IMR-90 (cell line): ENCODE measurements around the gene RBMS3. TPM values are rescaled to one million over a fixed set of nuclear protein-coding genes. Genes with fewer than 3 reads are reported as not detected.

Experiments
- ATAC-seq: fragments of 200-7000 bp; cut with Tn5 transposase; 2 replicates; pipeline ENCODE4 v1.9.1; 2020; ENCODE audit warnings: low read depth, mild to moderate bottlenecking, moderate library complexity
- BruUV-seq: library from RNA; stranded (reverse); fragments of 400-500 nt; replicated peaks from 2 replicates; lab custom pipeline; 2021; lab: Mats Ljungman, UMichigan
- CTCF ChIA-PET: fragments of 300-600 bp; formaldehyde crosslinking; extraction: SDS; loops from one replicate; lab custom pipeline; 2021; ENCODE audit warnings: antibody characterized with exemption; lab: Yijun Ruan, JAX
- POLR2A ChIA-PET: fragments of 300-600 bp; sonication (Branson Sonifier 250); formaldehyde crosslinking; loops from one replicate; lab custom pipeline; 2022; ENCODE audit warnings: antibody characterized with exemption; ENCODE audit not compliant: unreplicated experiment; lab: Charles Lee
- DNase-seq: peaks from one replicate; pipeline ENCODE4 v3.0.0; 2013
- H2AFZ ChIP-seq: replicated peaks from 2 replicates; pipeline ENCODE3; 2013; ENCODE audit warnings: low read length, mild to moderate bottlenecking; ENCODE audit not compliant: poor library complexity
- H2AK5ac ChIP-seq: 2 replicates; pipeline ENCODE4 v1.6.1; 2013; ENCODE audit warnings: low read depth, low read length, inconsistent platforms
- H2AK9ac ChIP-seq: replicated peaks from 2 replicates; pipeline ENCODE3; 2013; ENCODE audit warnings: mild to moderate bottlenecking, low read depth, low read length, moderate library complexity; ENCODE audit not compliant: poor library complexity
- H2BK120ac ChIP-seq: 2 replicates; pipeline ENCODE4 v1.6.1; 2013; ENCODE audit warnings: low read depth, low read length, inconsistent platforms
- H2BK15ac ChIP-seq: 3 replicates; pipeline ENCODE4 v1.6.1; 2013; ENCODE audit warnings: low read depth, low read length, inconsistent platforms
- H2BK20ac ChIP-seq: 2 replicates; pipeline ENCODE4 v1.6.1; 2013; ENCODE audit warnings: low read depth, mild to moderate bottlenecking, inconsistent platforms, low read length, moderate library complexity
- H2BK5ac ChIP-seq: 2 replicates; pipeline ENCODE4 v1.6.1; 2013; ENCODE audit warnings: mild to moderate bottlenecking, low read depth, low read length, inconsistent platforms; ENCODE audit not compliant: poor library complexity, severe bottlenecking
- H3K14ac ChIP-seq: replicated peaks from 2 replicates; pipeline ENCODE4 v1.6.1; 2013; ENCODE audit warnings: low read depth, low read length, inconsistent platforms
- H3K18ac ChIP-seq: 2 replicates; pipeline ENCODE4 v1.6.1; 2013; ENCODE audit warnings: low read depth, low read length, control low read depth
- H3K23ac ChIP-seq: 2 replicates; pipeline ENCODE4 v1.6.1; 2013; ENCODE audit warnings: low read depth, low read length, inconsistent platforms
- H3K27ac ChIP-seq: 2 replicates; pipeline ENCODE4 v1.5.1; 2013; ENCODE audit warnings: mild to moderate bottlenecking, control low read depth, low read length; ENCODE audit not compliant: insufficient read depth
- H3K27me3 ChIP-seq: 2 replicates; pipeline ENCODE4 v1.6.1; 2013; ENCODE audit warnings: low read length; ENCODE audit not compliant: control insufficient read depth, insufficient read depth
- H3K36me3 ChIP-seq: 2 replicates; pipeline ENCODE4 v1.6.1; 2013; ENCODE audit warnings: low read length, mixed read lengths; ENCODE audit not compliant: control insufficient read depth, insufficient read depth
- H3K4ac ChIP-seq: 2 replicates; pipeline ENCODE4 v1.6.1; 2013; ENCODE audit warnings: low read depth, low read length, inconsistent platforms
- H3K4me1 ChIP-seq: 2 replicates; pipeline ENCODE4 v1.6.1; 2013; ENCODE audit warnings: low read length, mixed read lengths; ENCODE audit not compliant: control insufficient read depth, insufficient read depth
- H3K4me2 ChIP-seq: 2 replicates; pipeline ENCODE4 v1.6.1; 2013; ENCODE audit warnings: low read depth, mild to moderate bottlenecking, control low read depth, low read length, moderate library complexity
- H3K4me3 ChIP-seq: 2 replicates; pipeline ENCODE4 v1.5.1; 2013; ENCODE audit warnings: low read depth, mild to moderate bottlenecking, control low read depth, low read length, moderate library complexity; ENCODE audit not compliant: insufficient read depth
- H3K56ac ChIP-seq: 2 replicates; pipeline ENCODE4 v1.6.1; 2013; ENCODE audit warnings: low read length, inconsistent platforms; ENCODE audit not compliant: insufficient read depth; ENCODE audit errors: extremely low read depth
- H3K79me1 ChIP-seq, 2 experiments: 2 replicates each; pipeline ENCODE4 v1.6.1; 2013; ENCODE audit warnings: low read length in 2 of 2, inconsistent platforms in 1 of 2, low read depth in 1 of 2
- H3K9ac ChIP-seq: 2 replicates; pipeline ENCODE4 v1.6.1; 2013; ENCODE audit warnings: low read depth, low read length, control low read depth
- H3K9me1 ChIP-seq: 2 replicates; pipeline ENCODE4 v1.6.1; 2013; ENCODE audit warnings: low read length, inconsistent platforms; ENCODE audit not compliant: insufficient read depth
- H3K9me3 ChIP-seq: 2 replicates; pipeline ENCODE4 v1.6.1; 2013; ENCODE audit warnings: low read length; ENCODE audit not compliant: control insufficient read depth, insufficient read depth
- H4K20me1 ChIP-seq: 2 replicates; pipeline ENCODE4 v1.6.1; 2013; ENCODE audit warnings: low read length, inconsistent platforms; ENCODE audit not compliant: insufficient read depth
- H4K5ac ChIP-seq: 2 replicates; pipeline ENCODE4 v1.6.1; 2013; ENCODE audit warnings: mild to moderate bottlenecking, low read depth, low read length, control low read depth
- H4K8ac ChIP-seq, 2 experiments: 2 replicates each; pipeline ENCODE4 v1.6.1; 2013; ENCODE audit warnings: low read depth in 2 of 2, low read length in 2 of 2, control low read depth in 1 of 2, inconsistent platforms in 1 of 2
- H4K91ac ChIP-seq: 2 replicates; pipeline ENCODE4 v1.6.1; 2013; ENCODE audit warnings: low read depth, low read length, inconsistent platforms; ENCODE audit not compliant: insufficient read depth
- CHD1 ChIP-seq: IDR thresholded peaks from 2 replicates; pipeline ENCODE4 v1.6.1; 2012; ENCODE audit warnings: low read depth, low read length, improper control_type of control experiment
- MAFK ChIP-seq: IDR thresholded peaks from 2 replicates; pipeline ENCODE4 v1.6.1; 2012; ENCODE audit warnings: low read depth, low read length, improper control_type of control experiment
- RAD21 ChIP-seq: IDR thresholded peaks from 2 replicates; pipeline ENCODE4 v1.6.1; 2012; ENCODE audit warnings: low read length, improper control_type of control experiment
- WGBS, 2 experiments: methylation state at CpG; one replicate each; pipeline versions ENCODE4 v1.1.5 to v1.1.7; 2013; ENCODE audit warnings: missing lambda C conversion rate in 2 of 2; ENCODE audit not compliant: insufficient read length in 1 of 2; ENCODE audit errors: extremely low coverage in 2 of 2; 5-methylcytosine and 5-hydroxymethylcytosine counted together
- dilution Hi-C: fragments of 300-500 bp; cut with HindIII; formaldehyde crosslinking; loops from one replicate; pipeline ENCODE4 v1.14.3; 2018; ENCODE audit warnings: low sequenced_read_pairs; ENCODE audit not compliant: unreplicated experiment
- in situ Hi-C: fragments of 300-500 bp; cut with MboI; formaldehyde crosslinking; loops from 3 replicates; pipeline ENCODE4 v1.14.3; 2019; ENCODE audit warnings: low sequenced_read_pairs, inconsistent platforms, mixed read lengths
- intact Hi-C: fragments of 100-400 bp; cut with micrococcal nuclease; formaldehyde crosslinking; loops from 2 replicates; pipeline ENCODE4 v1.10.0; 2022
- polyA plus RNA-seq, 3 experiments: library from polyadenylated mRNA; depleted of rRNA; stranded (reverse); fragments of >200 nt; gene quantifications; 2 replicates each; pipeline ENCODE4 v1.2.3, GENCODE V29; 2012; ENCODE audit warnings: low replicate concordance in 1 of 3
- total RNA-seq: library from RNA; depleted of rRNA; stranded (reverse); fragments of >200 nt; gene quantifications from 2 replicates; pipeline ENCODE4 v1.2.3, GENCODE V29; 2012

The RBMS3 gene
- total and polyA plus RNA-seq, 2 of the 4 experiments (the other 2 are of a cell fraction): 15.2 to 127 TPM

DNA sequence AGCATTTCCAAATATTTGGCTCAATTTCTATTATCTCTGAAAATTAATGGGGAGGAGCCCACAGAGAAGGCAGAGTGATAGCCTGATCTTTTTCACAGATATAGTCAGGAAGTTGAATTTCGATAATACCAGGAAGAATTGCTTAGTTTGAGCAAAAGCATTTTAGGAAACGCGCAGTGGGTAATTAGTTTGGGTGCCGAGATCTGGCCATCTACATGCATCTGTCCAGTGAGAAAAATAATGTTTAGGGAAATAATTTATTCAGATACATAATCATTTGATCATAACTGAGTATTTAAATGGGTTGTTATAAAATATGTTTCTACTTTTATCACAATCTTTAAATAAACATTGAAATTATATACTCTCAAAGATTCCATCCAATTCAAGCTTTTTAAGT, 653.9 kb downstream of the RBMS3 start:
- Histone ChIP-seq H3K18ac (no peak overlapping the region), H3K27ac (no peak overlapping the region), H4K91ac (no peak overlapping the region), H2BK20ac (no peak overlapping the region), H2AFZ (no peak overlapping the region), H3K14ac (no peak overlapping the region), H2BK120ac (no peak overlapping the region), H3K4me3 (no peak overlapping the region), H2BK15ac (no peak overlapping the region), H3K4me2 (no peak overlapping the region), H4K5ac (no peak overlapping the region), H3K36me3 (peaks cover 1% of the 10 kb centered on the region; the same call in 1 of the 2 replicates), H4K20me1 (no peaks in the 10 kb centered on the region), H3K27me3 (no peaks in the 10 kb centered on the region), H3K4me1 (peaks cover 3% of the 10 kb centered on the region; the same call in 1 of the 2 replicates), H2AK9ac (no peak overlapping the region), H2AK5ac (no peak overlapping the region), H4K8ac (no peak overlapping the region), H3K9me3 (no peaks in the 10 kb centered on the region), H2BK5ac (no peak overlapping the region), H3K56ac (no peak overlapping the region), H3K4ac (no peak overlapping the region), H3K79me1 (no peaks in the 10 kb centered on the region), H3K9me1 (peaks cover 4% of the 10 kb centered on the region), H3K23ac (no peak overlapping the region), H3K9ac (no peak overlapping the region)
- dilution Hi-C loops (no loop called here), intact Hi-C loops (no loop called here), in situ Hi-C loops (no loop called here)
- DNase-seq (no peak), ATAC-seq (no peak)
- WGBS, 2 experiments: no CpG with 5 or more reads among the region's 4 CpGs
- POLR2A ChIA-PET: no interaction called here
- TF ChIP-seq CHD1 (no peak), RAD21 (no peak), MAFK (no peak)
- BruUV-seq: no TSS peak
- CTCF ChIA-PET: no interaction called here
